IPS-NIHi11 (cell line): ENCODE measurements around the gene GSS.

Experiments used
- DNase-seq: peaks from one replicate; pipeline ENCODE4 v3.0.0; 2012; ENCODE audit warnings: mixed read lengths, low spot score

GSS gene

DNA sequence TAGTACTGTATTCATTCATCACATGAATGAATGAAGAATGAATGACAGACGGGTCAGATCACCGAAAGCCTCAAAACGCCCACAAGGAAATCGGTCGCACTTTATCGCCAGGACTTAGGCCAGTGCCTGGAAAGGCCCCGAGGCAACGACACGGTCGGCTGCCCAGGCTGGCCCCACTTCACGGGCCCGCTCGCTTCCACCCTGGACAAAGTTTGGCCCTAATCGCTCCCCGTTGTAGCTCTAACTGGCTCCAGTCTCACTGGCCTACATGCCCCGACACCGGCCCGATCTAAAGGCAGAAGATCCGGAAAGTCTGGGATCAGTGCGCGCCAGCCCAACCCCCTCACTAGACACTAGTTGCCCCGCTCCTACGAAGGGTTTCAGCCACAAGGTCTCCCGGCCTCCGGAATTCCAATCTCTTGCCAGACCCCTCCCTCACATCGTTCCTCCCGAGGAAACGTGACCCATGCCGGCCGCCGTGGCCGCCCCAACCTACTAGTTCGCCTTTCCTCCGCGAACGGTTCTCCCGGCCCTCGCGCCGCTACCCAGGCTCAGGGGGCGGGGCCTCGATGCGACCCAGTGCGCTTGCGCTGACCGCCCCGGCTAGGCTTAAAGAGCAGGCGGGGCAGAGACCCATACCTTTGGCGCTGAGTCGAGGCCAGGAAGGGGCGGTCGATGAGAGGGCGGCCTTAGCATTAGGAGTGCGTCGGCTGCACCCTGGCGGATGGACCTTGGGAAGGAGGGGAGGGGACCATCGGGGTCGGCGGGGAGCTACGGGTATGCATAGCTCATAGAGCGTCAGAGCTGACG lies at the start of gene GSS, which contains the start of gene MYH7B:
TSS of gene GSS (minus strand) at position 576 of the 810 bp plus-strand sequence. CDS start 3,954 bp downstream, outside the sequence.
TSS of gene MYH7B (plus strand) at position 638 of the 810 bp plus-strand sequence. CDS start 22,138 bp downstream, outside the sequence.
- DNase-seq, result peak; percentile 97

DNA sequence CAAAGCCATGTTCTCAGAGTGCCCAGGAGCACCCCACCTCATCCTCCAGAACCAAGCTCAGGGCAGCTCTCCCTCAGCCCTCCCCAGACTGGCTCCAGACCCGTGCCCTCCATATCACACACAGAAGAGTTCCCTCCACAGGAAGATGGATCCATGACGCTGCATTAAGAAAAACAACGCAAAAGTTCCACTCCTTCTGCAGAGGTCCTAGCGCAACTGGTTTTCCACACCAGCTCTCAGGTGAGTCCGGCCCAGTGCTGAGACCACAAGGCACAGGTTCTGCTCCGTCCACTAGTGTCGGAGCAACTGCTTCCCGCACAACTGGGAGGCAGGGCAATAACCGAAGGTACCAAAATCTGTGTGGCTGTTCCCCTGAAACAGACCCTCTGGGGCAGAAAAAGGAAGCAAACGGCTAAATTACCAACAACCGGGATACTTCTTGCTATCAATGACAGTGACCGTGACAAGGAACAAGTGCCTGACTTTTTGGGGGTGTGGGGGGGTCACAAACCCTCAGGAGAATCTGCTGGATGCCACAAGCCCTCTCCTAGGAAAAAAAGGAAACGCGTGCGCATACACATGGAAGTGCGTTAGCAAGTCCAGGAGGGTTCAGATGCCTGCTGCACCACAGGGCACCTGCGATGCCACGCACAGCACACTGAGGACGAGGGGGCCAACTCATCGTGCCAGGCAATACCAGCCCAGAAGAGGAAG lies 49.3 kb upstream of the GSS start:
- no peak for DNase-seq

- DNase-seq, result no peak
Observed at GRCh38 chr20:35004051-35004725, 48.6 kb upstream of the GSS start.

DNA sequence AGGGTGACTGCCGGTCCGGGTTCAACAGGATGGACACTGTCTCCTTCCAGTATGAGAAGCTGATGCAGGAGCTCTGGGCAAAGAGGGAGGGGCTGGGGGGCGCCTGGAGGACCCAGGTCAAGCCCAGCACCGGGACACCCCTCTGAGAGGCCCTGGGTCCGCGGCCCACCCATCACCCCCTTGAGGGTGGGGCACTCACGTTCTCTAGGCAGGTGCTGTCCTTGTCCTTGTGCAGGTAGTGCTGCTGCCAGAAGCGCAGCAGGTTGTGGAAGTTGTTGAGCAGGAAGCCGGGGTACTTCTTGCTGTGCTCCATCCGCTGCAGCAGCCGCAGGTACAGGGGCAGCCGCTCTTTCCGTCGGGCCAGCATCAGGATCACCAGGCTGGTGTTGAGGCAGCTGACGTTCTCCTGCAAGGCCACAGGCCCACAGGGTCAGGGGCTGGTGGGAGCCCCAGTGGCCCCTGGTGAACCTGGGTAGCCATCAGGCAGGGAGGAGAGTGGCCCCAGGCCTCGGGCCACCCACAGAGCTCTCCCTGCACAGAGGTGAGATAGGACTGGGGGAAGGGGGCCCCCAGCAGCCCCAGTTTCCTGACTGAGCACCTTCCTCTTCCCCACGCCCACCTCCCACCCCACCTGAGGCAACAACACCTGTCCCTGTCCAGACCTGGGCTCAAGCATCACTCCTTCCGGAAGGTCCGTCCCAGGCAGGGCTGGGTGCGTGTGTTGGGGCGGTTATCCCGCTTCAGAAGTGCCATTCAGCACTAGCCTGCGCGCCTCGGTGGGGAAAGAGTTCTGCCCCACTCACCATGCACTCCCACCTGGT lies 47.8 kb upstream of the GSS start:
- no peak for DNase-seq

DNA sequence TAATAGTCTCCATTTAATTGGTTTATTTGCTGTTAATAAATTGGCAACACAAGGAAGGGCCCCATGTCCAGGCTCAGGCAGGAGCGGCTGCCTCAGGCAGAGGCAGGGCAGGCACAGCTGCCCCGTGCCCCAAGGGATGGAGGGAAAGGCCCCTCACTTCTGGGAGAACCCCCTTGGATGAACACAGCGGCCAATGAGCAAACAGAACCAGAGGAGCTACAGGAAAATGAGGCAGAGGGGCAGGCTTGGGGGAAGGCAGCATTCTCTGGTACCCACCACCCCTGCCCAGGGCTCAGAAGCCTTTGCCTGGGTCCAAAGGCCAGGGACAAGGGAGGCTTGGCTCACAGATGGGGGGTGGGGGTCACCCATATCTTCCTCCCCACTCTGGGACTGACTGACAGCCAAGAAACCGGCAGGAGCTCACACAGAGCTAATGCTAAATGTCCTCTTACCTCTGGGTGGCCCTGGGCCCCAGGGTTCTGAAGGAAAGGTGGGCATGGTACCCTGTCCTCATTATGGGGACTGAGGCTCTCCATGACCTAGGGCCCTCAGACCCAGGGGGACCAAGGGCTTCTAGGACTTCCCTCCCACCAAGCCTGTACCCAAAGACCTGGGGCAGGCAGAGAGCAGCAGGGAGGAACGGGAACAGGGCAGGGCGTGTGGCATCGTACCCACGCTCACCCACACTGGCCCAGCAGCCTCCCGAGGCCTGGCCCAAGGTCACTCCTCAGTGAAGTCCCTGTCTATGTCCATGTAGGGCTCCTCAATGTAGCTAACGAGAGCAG lies 47.0 kb upstream of the GSS start:
- no peak for DNase-seq

DNA sequence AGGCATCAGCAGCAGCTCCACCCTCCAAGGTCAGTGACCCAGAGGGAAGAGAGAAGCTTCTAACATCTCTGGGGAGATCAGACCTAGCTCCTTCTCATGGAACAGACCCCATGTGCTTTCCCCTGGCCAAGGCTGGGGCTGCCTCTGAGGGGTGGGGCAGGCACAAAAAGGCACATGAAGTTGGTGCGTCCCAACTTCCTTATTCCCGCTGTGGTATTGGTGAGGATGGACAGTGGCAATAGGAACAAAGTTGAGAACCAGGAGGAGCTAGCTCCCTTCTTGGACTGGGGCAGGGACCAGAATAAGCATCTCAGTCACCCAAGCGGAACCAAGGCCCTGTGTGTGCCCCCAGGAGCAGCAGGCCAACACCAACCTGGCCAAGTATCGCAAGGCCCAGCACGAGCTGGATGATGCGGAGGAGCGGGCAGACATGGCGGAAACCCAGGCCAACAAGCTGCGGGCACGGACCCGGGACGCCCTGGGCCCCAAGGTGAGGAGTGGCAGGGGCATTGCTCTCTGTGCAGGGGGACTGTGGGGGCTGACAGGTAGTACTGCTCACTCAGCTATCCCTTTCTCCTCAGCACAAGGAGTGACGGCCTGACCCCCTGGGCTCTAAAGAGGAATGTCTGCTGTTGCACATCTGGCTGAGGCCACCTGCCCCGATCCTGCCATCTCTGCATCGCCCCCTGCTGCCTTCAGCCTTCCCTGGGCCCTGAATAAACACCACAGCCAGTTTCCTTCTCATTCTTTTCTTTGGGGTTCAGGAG lies 46.2 kb upstream of the GSS start:
- DNase-seq, result peak; percentile 65

DNA sequence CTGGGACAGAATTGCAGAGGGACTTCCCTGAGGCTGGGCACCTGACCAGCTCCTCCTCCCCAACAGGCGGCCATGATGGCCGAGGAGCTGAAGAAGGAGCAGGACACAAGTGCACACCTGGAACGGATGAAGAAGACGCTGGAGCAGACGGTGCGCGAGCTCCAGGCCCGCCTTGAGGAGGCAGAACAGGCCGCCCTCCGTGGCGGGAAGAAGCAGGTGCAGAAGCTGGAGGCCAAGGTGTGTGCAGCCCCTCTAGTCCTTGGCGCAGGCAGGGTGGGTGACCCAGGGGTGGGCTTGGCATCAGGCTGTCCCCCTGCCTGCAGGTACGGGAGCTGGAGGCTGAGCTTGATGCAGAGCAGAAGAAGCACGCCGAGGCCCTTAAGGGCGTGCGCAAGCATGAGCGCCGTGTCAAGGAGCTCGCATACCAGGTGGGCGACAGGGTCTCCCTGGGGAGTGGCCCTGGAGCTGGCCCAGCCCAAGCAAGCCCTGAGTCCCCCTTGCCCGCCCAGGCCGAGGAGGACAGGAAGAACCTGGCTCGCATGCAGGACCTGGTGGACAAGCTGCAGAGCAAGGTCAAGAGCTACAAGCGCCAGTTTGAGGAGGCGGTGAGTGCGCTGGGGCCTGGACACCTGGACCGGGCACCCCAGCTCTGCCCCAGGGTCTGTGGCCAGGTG lies 45.5 kb upstream of the GSS start:
- DNase-seq, result no peak

DNA sequence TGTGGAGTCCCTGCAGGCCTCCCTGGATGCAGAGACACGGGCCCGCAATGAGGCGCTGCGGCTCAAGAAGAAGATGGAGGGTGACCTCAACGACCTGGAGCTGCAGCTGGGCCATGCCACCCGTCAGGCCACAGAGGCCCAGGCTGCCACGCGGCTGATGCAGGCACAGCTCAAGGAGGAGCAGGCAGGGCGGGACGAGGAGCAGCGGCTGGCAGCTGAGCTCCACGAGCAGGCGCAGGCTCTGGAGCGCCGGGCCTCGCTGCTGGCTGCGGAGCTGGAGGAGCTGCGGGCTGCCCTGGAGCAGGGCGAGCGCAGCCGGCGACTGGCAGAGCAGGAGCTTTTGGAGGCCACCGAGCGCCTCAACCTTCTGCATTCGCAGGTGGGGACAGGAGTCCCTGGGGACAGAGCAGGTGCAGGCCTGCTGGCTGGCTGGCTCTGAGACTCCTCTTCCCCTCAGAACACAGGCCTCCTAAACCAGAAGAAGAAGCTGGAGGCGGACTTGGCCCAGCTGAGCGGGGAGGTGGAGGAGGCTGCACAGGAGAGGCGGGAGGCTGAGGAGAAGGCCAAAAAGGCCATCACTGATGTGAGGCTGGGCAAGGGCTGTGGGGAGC lies 44.8 kb upstream of the GSS start:
- no peak for DNase-seq

GRCh38 chr20:34999782-35000181 lies 44.2 kb upstream of the GSS start:
- no peak for DNase-seq

DNA sequence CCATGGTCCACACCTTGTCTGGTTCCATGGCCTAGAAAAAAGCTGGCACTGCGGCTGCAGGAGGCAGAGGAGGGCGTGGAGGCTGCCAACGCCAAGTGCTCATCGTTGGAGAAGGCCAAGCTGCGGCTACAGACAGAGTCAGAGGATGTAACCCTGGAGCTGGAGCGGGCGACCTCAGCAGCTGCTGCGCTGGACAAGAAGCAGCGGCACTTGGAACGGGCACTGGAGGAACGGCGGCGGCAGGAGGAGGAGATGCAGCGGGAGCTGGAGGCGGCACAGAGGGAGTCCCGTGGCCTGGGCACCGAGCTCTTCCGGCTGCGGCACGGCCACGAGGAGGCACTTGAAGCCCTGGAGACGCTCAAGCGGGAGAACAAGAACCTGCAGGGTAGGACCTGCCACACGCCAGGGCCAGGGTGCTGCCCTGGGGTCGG lies 43.4 kb upstream of the GSS start:
- no peak for DNase-seq

- DNase-seq, result no peak
Observed at GRCh38 chr20:34998331-34998950, 42.8 kb upstream of the GSS start.

DNA sequence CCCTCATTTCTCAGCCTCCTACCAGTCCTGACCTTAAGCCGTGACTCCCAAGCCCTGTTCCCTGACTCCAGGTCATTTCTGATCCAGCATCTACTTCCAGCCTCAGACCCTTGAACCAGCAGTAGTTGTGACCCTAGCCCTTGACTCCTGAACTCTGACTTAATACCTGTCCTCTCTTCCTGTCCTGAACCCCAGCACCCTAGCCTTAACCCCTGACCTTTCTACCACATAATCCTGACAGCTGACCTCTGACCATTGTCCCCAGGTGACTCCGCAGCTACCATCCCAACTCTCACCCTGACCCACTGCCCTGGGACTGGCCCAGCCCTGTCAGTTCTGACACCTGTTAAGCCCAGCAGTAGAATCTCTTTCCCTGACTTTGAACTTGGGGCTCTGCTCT lies 42.2 kb upstream of the GSS start:
- DNase-seq, result no peak

DNA sequence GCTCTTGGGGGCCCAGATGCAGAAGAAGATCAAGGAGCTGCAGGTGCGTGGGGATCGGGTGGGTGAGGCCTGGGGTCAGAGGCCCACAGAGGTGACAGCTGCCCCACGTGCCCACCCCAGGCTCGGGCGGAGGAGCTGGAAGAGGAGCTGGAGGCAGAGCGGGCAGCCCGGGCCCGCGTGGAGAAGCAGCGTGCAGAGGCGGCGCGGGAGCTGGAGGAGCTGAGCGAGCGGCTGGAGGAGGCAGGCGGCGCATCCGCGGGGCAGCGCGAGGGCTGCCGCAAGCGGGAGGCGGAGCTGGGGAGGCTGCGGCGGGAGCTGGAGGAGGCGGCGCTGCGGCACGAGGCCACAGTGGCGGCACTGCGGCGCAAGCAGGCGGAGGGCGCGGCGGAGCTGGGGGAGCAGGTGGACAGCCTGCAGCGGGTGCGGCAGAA lies 41.5 kb upstream of the GSS start:
- no peak for DNase-seq

- no peak for DNase-seq
Observed at GRCh38 chr20:34996243-34997028, 40.8 kb upstream of the GSS start.

DNA sequence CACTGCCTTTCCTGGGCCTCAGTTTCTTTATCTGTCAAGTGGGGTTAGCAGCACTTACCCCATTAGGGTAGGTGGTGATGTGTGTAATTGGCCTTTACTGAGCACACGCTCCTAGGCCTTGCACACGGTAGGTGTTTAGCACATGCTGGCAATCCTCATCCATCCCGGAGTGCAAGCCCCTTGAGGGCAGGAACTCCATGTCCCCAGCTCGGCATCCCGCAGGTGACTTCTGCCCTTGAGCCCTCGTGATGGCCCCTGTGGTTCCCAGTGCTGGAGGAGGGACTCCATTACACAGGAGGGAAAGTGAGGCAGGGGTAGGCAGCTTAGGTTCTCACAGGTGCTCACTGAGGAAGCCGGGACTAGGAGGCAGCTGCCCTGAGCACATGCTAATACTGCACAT lies 40.1 kb upstream of the GSS start:
- no peak for DNase-seq

GRCh38 chr20:34995192-34995591 lies 39.6 kb upstream of the GSS start:
- no peak for DNase-seq

GRCh38 chr20:34994509-34995131 lies 39.0 kb upstream of the GSS start:
- no peak for DNase-seq
